CD14-positive monocyte (primary cell): ENCODE data around the gene P2RY12. TPM values are rescaled to one million over a fixed set of nuclear protein-coding genes. Genes with fewer than 3 reads are reported as not detected.

Experiments used
- DNase-seq, 3 donors: peaks; one replicate each; pipeline ENCODE4 v3.0.0-alpha.2; 2011 to 2022
- H2AFZ ChIP-seq: 2 replicates; pipeline ENCODE4 v1.6.0; 2012; ENCODE audit warnings: mild to moderate bottlenecking, low read depth, low read length, inconsistent platforms; ENCODE audit not compliant: insufficient read depth, poor library complexity, severe bottlenecking
- H3K27ac ChIP-seq, 2 donors: 1 replicate in 1 of 2; 2 replicates in 1 of 2; pipeline ENCODE4 v1.5.1; 2012 to 2013; ENCODE audit warnings: low read length in 2 of 2, control low read depth in 1 of 2, inconsistent platforms in 1 of 2, low read depth in 1 of 2, mild to moderate bottlenecking in 1 of 2
- H3K27me3 ChIP-seq, 2 donors: one replicate each; pipeline versions ENCODE4 v1.6.0 to v1.6.1; 2011 to 2013; ENCODE audit warnings: low read length in 2 of 2; ENCODE audit not compliant: control insufficient read depth in 2 of 2, insufficient read depth in 2 of 2
- H3K36me3 ChIP-seq, 2 donors: replicated peaks in 1 of 2; 1 replicate in 1 of 2; 2 replicates in 1 of 2; pipeline versions ENCODE4 v1.5.1 to v1.6.1; 2012 to 2013; ENCODE audit warnings: low read length in 2 of 2, control low read depth in 1 of 2, inconsistent platforms in 1 of 2, mild to moderate bottlenecking in 1 of 2; ENCODE audit not compliant: insufficient read depth in 2 of 2, control insufficient read depth in 1 of 2
- H3K4me1 ChIP-seq, 2 donors: 1 replicate in 1 of 2; 2 replicates in 1 of 2; pipeline versions ENCODE4 v1.5.1 to v1.6.1; 2012 to 2013; ENCODE audit warnings: low read length in 2 of 2, control low read depth in 1 of 2, inconsistent platforms in 1 of 2, mild to moderate bottlenecking in 1 of 2, moderate library complexity in 1 of 2; ENCODE audit not compliant: insufficient read depth in 2 of 2, control insufficient read depth in 1 of 2
- H3K4me2 ChIP-seq: replicated peaks from 2 replicates; pipeline ENCODE3; 2012; ENCODE audit warnings: low read length, moderate library complexity, mild to moderate bottlenecking; ENCODE audit not compliant: poor library complexity, severe bottlenecking; ENCODE audit errors: extremely low read depth
- H3K4me3 ChIP-seq, 3 experiments: fragments of 200-600 bp in 1 of 3; sonication (generic) in 1 of 3; replicated peaks in 1 of 3; 1 replicate in 2 of 3; 2 replicates in 1 of 3; pipeline ENCODE4 v1.5.1; 2011 to 2013; ENCODE audit warnings: low read length in 3 of 3, mild to moderate bottlenecking in 3 of 3, control low read depth in 2 of 3, low read depth in 2 of 3, inconsistent platforms in 1 of 3, moderate library complexity in 1 of 3
- H3K79me2 ChIP-seq: 2 replicates; pipeline ENCODE4 v1.6.0; 2012; ENCODE audit warnings: mild to moderate bottlenecking, control low read depth, inconsistent platforms, low read length, moderate library complexity; ENCODE audit not compliant: insufficient read depth
- H3K9ac ChIP-seq: 2 replicates; pipeline ENCODE4 v1.6.0; 2017; ENCODE audit warnings: low read length, mild to moderate bottlenecking; ENCODE audit not compliant: insufficient read depth, poor library complexity, severe bottlenecking
- H3K9me3 ChIP-seq, 2 donors: replicated peaks in 1 of 2; 1 replicate in 1 of 2; 2 replicates in 1 of 2; pipeline versions ENCODE4 v1.5.1 to v1.6.1; 2012 to 2013; ENCODE audit warnings: low read length in 2 of 2, control low read depth in 1 of 2; ENCODE audit not compliant: control insufficient read depth in 1 of 2, insufficient read depth in 1 of 2
- H4K20me1 ChIP-seq: 2 replicates; pipeline ENCODE4 v1.6.0; 2012; ENCODE audit warnings: mild to moderate bottlenecking, low read length, control low read depth, moderate library complexity; ENCODE audit not compliant: insufficient read depth
- H3K27ac Mint-ChIP-seq, 7 donors: one replicate each; pipeline ENCODE4 v1.8.0; 2020; ENCODE audit warnings: mild to moderate bottlenecking in 7 of 7, mixed read lengths in 7 of 7, moderate library complexity in 6 of 7, inconsistent platforms in 2 of 7
- H3K27me3 Mint-ChIP-seq, 3 donors: one replicate each; pipeline ENCODE4 v1.8.0; 2021 to 2022; ENCODE audit warnings: low read depth in 3 of 3, mild to moderate bottlenecking in 3 of 3, mixed read lengths in 3 of 3, moderate library complexity in 3 of 3, inconsistent platforms in 1 of 3
- H3K36me3 Mint-ChIP-seq, 2 donors: one replicate each; pipeline ENCODE4 v1.8.0; 2020; ENCODE audit warnings: mixed read lengths in 2 of 2, inconsistent platforms in 1 of 2, mild to moderate bottlenecking in 1 of 2
- H3K4me1 Mint-ChIP-seq: one replicate; pipeline ENCODE4 v1.8.0; 2020; ENCODE audit warnings: mild to moderate bottlenecking, mixed read lengths
- H3K4me3 Mint-ChIP-seq, 2 donors: one replicate each; pipeline ENCODE4 v1.8.0; 2020; ENCODE audit warnings: mild to moderate bottlenecking in 2 of 2, mixed read lengths in 2 of 2, moderate library complexity in 1 of 2
- H3K9me3 Mint-ChIP-seq, 7 donors: one replicate each; pipeline ENCODE4 v1.8.0; 2020 to 2022; ENCODE audit warnings: mixed read lengths in 7 of 7, mild to moderate bottlenecking in 6 of 7, moderate library complexity in 6 of 7, inconsistent platforms in 2 of 7
- CTCF ChIP-seq: fragments of 200-600 bp; IDR thresholded peaks from one replicate; pipeline ENCODE4 v1.8.0; 2022; ENCODE audit warnings: antibody characterized with exemption, mild to moderate bottlenecking
- WGBS: methylation state at CpG from one replicate; pipeline ENCODE4 v1.1.5; 2013; ENCODE audit warnings: missing lambda C conversion rate; ENCODE audit not compliant: insufficient coverage; 5-methylcytosine and 5-hydroxymethylcytosine counted together
- intact Hi-C, 2 donors: fragments of 100-400 bp; cut with micrococcal nuclease; formaldehyde crosslinking; loops; one replicate each; pipeline versions ENCODE4 v1.15.0 to v1.15.1; 2023
- polyA plus RNA-seq, 3 donors: library from polyadenylated mRNA; depleted of rRNA in 1 of 3; unstranded in 2 of 3; stranded (reverse) in 1 of 3; fragments of 300-500 nt in 2 of 3; fragments of >200 nt in 1 of 3; fragmentation: Illumina TruSeq in 2 of 3; gene quantifications; 1 replicate in 2 of 3; 2 replicates in 1 of 3; pipeline ENCODE4 v1.2.3, GENCODE V29; 2012 to 2021

P2RY12 gene
- polyA plus RNA-seq, 3 donors, result 1.9 to 3.0 (median 2.7) TPM

- Mint-ChIP-seq H3K4me1 (peaks cover 12% of the 10 kb centered on the region), H3K36me3 (no peaks in the 10 kb centered on the region), H3K27ac (peak overlapping the region in 4 of 7 donors; percentile 3 to 45 (median 41)), H3K27me3 (no peaks in the 10 kb centered on the region), H3K9me3 (peaks cover 0 to 3% (median 0%) of the 10 kb centered on the region in 7 donors), H3K4me3 (no peak overlapping the region)
- H3K4me2 ChIP-seq, result no peak overlapping the region
- H4K20me1 ChIP-seq, result no peaks in the 10 kb centered on the region
- WGBS, result 100% methylated on average over 1 of the region's 4 CpGs
- no peak overlapping the region for H3K27ac ChIP-seq
- H3K4me1 ChIP-seq, result peaks cover 11 to 12% of the 10 kb centered on the region in 2 donors
- no peak overlapping the region for H3K4me3 ChIP-seq
- no peaks in the 10 kb centered on the region for H3K79me2 ChIP-seq
- H2AFZ ChIP-seq, result peak overlapping the region; percentile 54
- no peaks in the 10 kb centered on the region for H3K27me3 ChIP-seq
- TF ChIP-seq CTCF, result peak; percentile 28
- H3K9ac ChIP-seq, result no peak overlapping the region
- intact Hi-C loops, result no loop called here
- DNase-seq, result no peak
- H3K9me3 ChIP-seq, result no peaks in the 10 kb centered on the region
- no peaks in the 10 kb centered on the region for H3K36me3 ChIP-seq
Measured at GRCh38 chr3:151425627-151426340, 41.2 kb upstream of the P2RY12 start.

- Mint-ChIP-seq H3K27ac (no peak overlapping the region), H3K4me1 (peaks cover 12% of the 10 kb centered on the region), H3K9me3 (peaks cover 0 to 3% (median 0%) of the 10 kb centered on the region in 7 donors), H3K27me3 (peaks cover 0 to 2% (median 0%) of the 10 kb centered on the region in 3 donors), H3K4me3 (no peak overlapping the region), H3K36me3 (no peaks in the 10 kb centered on the region)
- no peaks in the 10 kb centered on the region for H3K36me3 ChIP-seq
- H3K79me2 ChIP-seq, result no peaks in the 10 kb centered on the region
- H3K27me3 ChIP-seq, result no peaks in the 10 kb centered on the region
- H3K4me1 ChIP-seq, result peaks cover 11 to 12% of the 10 kb centered on the region in 2 donors
- H3K4me2 ChIP-seq, result no peak overlapping the region
- no peak for DNase-seq
- TF ChIP-seq CTCF, result no peak
- H2AFZ ChIP-seq, result no peak overlapping the region
- WGBS, result 83% methylated on average over 1 of the region's 5 CpGs
- H3K9me3 ChIP-seq, result no peaks in the 10 kb centered on the region
- no peak overlapping the region for H3K4me3 ChIP-seq
- H4K20me1 ChIP-seq, result no peaks in the 10 kb centered on the region
- no peak overlapping the region for H3K9ac ChIP-seq
- intact Hi-C loops, result no loop called here
- no peak overlapping the region for H3K27ac ChIP-seq
Measured at GRCh38 chr3:151423091-151423490, 38.5 kb upstream of the P2RY12 start.
